Panc1 (cell line): ENCODE results near the gene SNAP47.

ENCODE experiments used
- POLR2AphosphoS5 ChIP-seq: IDR thresholded peaks from 2 replicates; pipeline ENCODE4 v1.6.1; 2012; ENCODE audit warnings: mild to moderate bottlenecking, low read depth, low read length, moderate library complexity
- REST ChIP-seq, 2 experiments: IDR thresholded peaks; 2 replicates each; pipeline ENCODE4 v1.6.1; 2011 to 2012; ENCODE audit warnings: low read depth in 2 of 2, control low read depth in 1 of 2, low read length in 1 of 2, mild to moderate bottlenecking in 1 of 2, moderate library complexity in 1 of 2; ENCODE audit not compliant: insufficient read depth in 1 of 2
- SIN3A ChIP-seq: IDR thresholded peaks from 2 replicates; pipeline ENCODE4 v1.6.1; 2012; ENCODE audit warnings: low read depth, mild to moderate bottlenecking, low read length, moderate library complexity, borderline replicate concordance; ENCODE audit not compliant: insufficient read depth
- TF ChIP-seq, protein P1 (sequence below): fragments of 450-650 bp; IDR thresholded peaks from 2 replicates; pipeline ENCODE4 v1.5.1; 2017; ENCODE audit warnings: mild to moderate bottlenecking

- TF ChIP-seq SIN3A (no peak), POLR2AphosphoS5 (no peak), REST (IDR thresholded peaks at IDR 0.05; ENCODE audit: insufficient read depth in 1 of 2, low read depth in 2 of 2, low read length in 1 of 2) (no peak)
- TF ChIP-seq, protein P1, sequence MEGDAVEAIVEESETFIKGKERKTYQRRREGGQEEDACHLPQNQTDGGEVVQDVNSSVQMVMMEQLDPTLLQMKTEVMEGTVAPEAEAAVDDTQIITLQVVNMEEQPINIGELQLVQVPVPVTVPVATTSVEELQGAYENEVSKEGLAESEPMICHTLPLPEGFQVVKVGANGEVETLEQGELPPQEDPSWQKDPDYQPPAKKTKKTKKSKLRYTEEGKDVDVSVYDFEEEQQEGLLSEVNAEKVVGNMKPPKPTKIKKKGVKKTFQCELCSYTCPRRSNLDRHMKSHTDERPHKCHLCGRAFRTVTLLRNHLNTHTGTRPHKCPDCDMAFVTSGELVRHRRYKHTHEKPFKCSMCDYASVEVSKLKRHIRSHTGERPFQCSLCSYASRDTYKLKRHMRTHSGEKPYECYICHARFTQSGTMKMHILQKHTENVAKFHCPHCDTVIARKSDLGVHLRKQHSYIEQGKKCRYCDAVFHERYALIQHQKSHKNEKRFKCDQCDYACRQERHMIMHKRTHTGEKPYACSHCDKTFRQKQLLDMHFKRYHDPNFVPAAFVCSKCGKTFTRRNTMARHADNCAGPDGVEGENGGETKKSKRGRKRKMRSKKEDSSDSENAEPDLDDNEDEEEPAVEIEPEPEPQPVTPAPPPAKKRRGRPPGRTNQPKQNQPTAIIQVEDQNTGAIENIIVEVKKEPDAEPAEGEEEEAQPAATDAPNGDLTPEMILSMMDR: no peak
Measured at GRCh38 chr1:227733751-227734545, 1.3 kb upstream of the SNAP47 start.
